GM13976 (cell line): Measurements from ENCODE around the gene STX3.
"Not testable (repeated sequence)": the region's sequence is repeated elsewhere in the genome, so short reads cannot be mapped to it uniquely, and the experiment has no call there.

Experiments
- DNase-seq: peaks from one replicate; pipeline ENCODE4 v3.0.0; 2012; ENCODE audit warnings: low spot score
- CTCF ChIP-seq: IDR thresholded peaks from 2 replicates; pipeline ENCODE4 v1.5.1; 2012; ENCODE audit warnings: borderline replicate concordance, mild to moderate bottlenecking; ENCODE audit not compliant: insufficient read depth; ENCODE audit errors: extremely low read depth, missing control alignments, control extremely low read depth
- in situ Hi-C: fragments of 300-500 bp; cut with MboI; formaldehyde crosslinking; loops from one replicate; pipeline ENCODE4 v1.12.0; 2022; ENCODE audit warnings: low sequenced_read_pairs, mixed read lengths, inconsistent platforms; ENCODE audit not compliant: unreplicated experiment

STX3 gene

GRCh38 chr11:59783632-59784090, 28.5 kb downstream of the STX3 start:
- no peak for TF ChIP-seq CTCF
- DNase-seq = no peak
- in situ Hi-C loops = no loop called here

- in situ Hi-C loops, DNase-seq: not testable (repeated sequence)
Measured at GRCh38 chr11:59784441-59784840, 29.3 kb downstream of the STX3 start.

- no peak for DNase-seq
- in situ Hi-C loops = no loop called here
Measured at GRCh38 chr11:59785818-59786217, 30.6 kb downstream of the STX3 start.

GRCh38 chr11:59787255-59787588, 32.0 kb downstream of the STX3 start:
- DNase-seq = no peak
- no peak for TF ChIP-seq CTCF
- in situ Hi-C loops = no loop called here

More at GRCh38 chr11:59785818-59786217, 30.6 kb downstream of the STX3 start:
- TF ChIP-seq CTCF = no peak

GRCh38 chr11:59787816-59788215, 32.6 kb downstream of the STX3 start:
- no peak for DNase-seq
- no peak for TF ChIP-seq CTCF
- in situ Hi-C loops = no loop called here

GRCh38 chr11:59791639-59792038, 36.5 kb downstream of the STX3 start:
- no peak for DNase-seq
- no peak for TF ChIP-seq CTCF
- in situ Hi-C loops = no loop called here

- in situ Hi-C loops = no loop called here
- TF ChIP-seq CTCF = peak; percentile 4
Measured at GRCh38 chr11:59792507-59792906, 37.3 kb downstream of the STX3 start.

GRCh38 chr11:59794417-59794816, 39.2 kb downstream of the STX3 start:
- no peak for DNase-seq
- TF ChIP-seq CTCF = no peak
- in situ Hi-C loops = no loop called here

More at GRCh38 chr11:59792507-59792906, 37.3 kb downstream of the STX3 start:
- no peak for DNase-seq
